OCI-LY7 (cell line): ENCODE measurements around the gene CTNNA3.

Experiments
- EZH2phosphoT487 ChIP-seq: fragments of 200-600 bp; sonication (generic); IDR thresholded peaks from 2 replicates; pipeline ENCODE4 v1.6.1; 2018; ENCODE audit warnings: low read depth, borderline replicate concordance, mild to moderate bottlenecking, mixed run types, antibody characterized with exemption, low read length, moderate library complexity, mixed read lengths
- TF ChIP-seq, protein P1 (sequence below): fragments of 200-600 bp; sonication (generic); conservative IDR thresholded peaks from 2 replicates; pipeline ENCODE4 v1.5.1; 2014; ENCODE audit warnings: mild to moderate bottlenecking, antibody characterized with exemption, low read length, moderate library complexity, mixed read lengths

DNA sequence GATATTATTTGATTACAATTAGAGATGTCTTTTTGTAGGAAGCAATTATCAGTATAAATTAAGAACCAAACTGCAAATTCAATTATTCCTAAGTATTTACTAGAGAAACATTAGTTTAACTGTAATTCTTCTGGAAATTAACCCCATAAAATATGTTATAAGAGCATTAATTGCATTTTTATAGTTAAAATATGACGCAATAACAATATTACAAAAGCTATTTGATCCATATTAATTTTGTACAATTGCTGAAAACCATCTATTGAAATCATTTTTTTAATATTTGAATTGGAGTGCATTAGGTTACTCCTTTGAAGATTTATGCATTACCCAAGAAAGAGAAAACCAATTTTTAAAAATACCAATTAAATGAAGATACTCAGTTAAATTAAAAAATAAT is 1024.9 kb downstream of the CTNNA3 start:
- TF ChIP-seq, protein P1, sequence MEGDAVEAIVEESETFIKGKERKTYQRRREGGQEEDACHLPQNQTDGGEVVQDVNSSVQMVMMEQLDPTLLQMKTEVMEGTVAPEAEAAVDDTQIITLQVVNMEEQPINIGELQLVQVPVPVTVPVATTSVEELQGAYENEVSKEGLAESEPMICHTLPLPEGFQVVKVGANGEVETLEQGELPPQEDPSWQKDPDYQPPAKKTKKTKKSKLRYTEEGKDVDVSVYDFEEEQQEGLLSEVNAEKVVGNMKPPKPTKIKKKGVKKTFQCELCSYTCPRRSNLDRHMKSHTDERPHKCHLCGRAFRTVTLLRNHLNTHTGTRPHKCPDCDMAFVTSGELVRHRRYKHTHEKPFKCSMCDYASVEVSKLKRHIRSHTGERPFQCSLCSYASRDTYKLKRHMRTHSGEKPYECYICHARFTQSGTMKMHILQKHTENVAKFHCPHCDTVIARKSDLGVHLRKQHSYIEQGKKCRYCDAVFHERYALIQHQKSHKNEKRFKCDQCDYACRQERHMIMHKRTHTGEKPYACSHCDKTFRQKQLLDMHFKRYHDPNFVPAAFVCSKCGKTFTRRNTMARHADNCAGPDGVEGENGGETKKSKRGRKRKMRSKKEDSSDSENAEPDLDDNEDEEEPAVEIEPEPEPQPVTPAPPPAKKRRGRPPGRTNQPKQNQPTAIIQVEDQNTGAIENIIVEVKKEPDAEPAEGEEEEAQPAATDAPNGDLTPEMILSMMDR, result no peak
- TF ChIP-seq EZH2phosphoT487, result no peak
